Gastrocnemius medialis (tissue), 4 donors: ENCODE data around the gene GNAT3. TPM values are rescaled to one million over a fixed set of nuclear protein-coding genes. Genes with fewer than 3 reads are reported as not detected.
A peak's percentile ranks its signal among the peaks of the same experiment; 100 is the strongest.

ENCODE experiments used
- ATAC-seq, 2 donors: fragments of 150-250 bp; one replicate each; pipeline ENCODE4 v1.9.1; 2016
- DNase-seq, 2 donors: peaks; one replicate each; pipeline ENCODE4 v3.0.0-alpha.2; 2019
- H3K27ac ChIP-seq, 4 donors: fragments of 200-600 bp; sonication (generic); 1 replicate in 1 of 4; 2 replicates in 3 of 4; pipeline ENCODE4 v1.5.1; 2016 to 2018; ENCODE audit warnings: mild to moderate bottlenecking in 2 of 4, moderate library complexity in 1 of 4
- H3K27me3 ChIP-seq, 3 donors: fragments of 200-600 bp; sonication (generic) in 2 of 3; 1 replicate in 1 of 3; 2 replicates in 2 of 3; pipeline versions ENCODE4 v1.5.1 to v1.6.0; 2016 to 2019; ENCODE audit warnings: mild to moderate bottlenecking in 1 of 3, moderate library complexity in 1 of 3
- H3K36me3 ChIP-seq, 2 donors: fragments of 200-600 bp; sonication (generic) in 1 of 2; one replicate each; pipeline ENCODE4 v1.5.1; 2017 to 2018
- H3K4me1 ChIP-seq, 2 donors: fragments of 200-600 bp; sonication (generic) in 1 of 2; one replicate each; pipeline ENCODE4 v1.5.1; 2016 to 2017; ENCODE audit warnings: mild to moderate bottlenecking in 2 of 2
- H3K4me3 ChIP-seq, 4 donors: fragments of 200-600 bp; sonication (generic) in 3 of 4; 1 replicate in 1 of 4; 2 replicates in 3 of 4; pipeline ENCODE4 v1.5.1; 2016 to 2019; ENCODE audit warnings: mild to moderate bottlenecking in 2 of 4
- H3K9me3 ChIP-seq, 3 donors: fragments of 200-600 bp; sonication (generic) in 2 of 3; 1 replicate in 1 of 3; 2 replicates in 2 of 3; pipeline ENCODE4 v1.5.1; 2016 to 2019
- POLR2A ChIP-seq, 2 donors: fragments of 450-650 bp; IDR thresholded peaks; one replicate each; pipeline ENCODE4 v1.6.1; 2017; ENCODE audit warnings: antibody characterized with exemption in 2 of 2, mild to moderate bottlenecking in 2 of 2, moderate library complexity in 2 of 2
- in situ Hi-C, 4 donors: fragments of 200-750 bp; cut with MboI; loops; one replicate each; pipeline versions ENCODE4 v1.15.0 to v1.8.0; 2017; ENCODE audit warnings: low sequenced_read_pairs in 4 of 4
- intact Hi-C: fragments of 100-400 bp; cut with DNase I; formaldehyde crosslinking; loops from one replicate; pipeline ENCODE4 v1.15.1; 2023; ENCODE audit warnings: low total_unique reads
- total RNA-seq, 4 donors: library from RNA; depleted of rRNA; stranded (reverse); fragments of >200 nt; gene quantifications; one replicate each; pipeline versions ENCODE4 v1.1.0 to v1.2.3, GENCODE V29; 2016
- TF ChIP-seq, protein P1 (sequence below), 5 experiments: fragments of 450-650 bp in 3 of 5; fragments of 200-600 bp in 2 of 5; sonication (generic) in 2 of 5; IDR thresholded peaks in 4 of 5; conservative IDR thresholded peaks in 1 of 5; 1 replicate in 4 of 5; 2 replicates in 1 of 5; pipeline ENCODE4 v1.5.1; 2016 to 2019; ENCODE audit warnings: antibody characterized with exemption in 5 of 5, mild to moderate bottlenecking in 3 of 5, moderate library complexity in 3 of 5

Gene GNAT3
- total RNA-seq, 4 donors from 2014 or later: not detected

DNA sequence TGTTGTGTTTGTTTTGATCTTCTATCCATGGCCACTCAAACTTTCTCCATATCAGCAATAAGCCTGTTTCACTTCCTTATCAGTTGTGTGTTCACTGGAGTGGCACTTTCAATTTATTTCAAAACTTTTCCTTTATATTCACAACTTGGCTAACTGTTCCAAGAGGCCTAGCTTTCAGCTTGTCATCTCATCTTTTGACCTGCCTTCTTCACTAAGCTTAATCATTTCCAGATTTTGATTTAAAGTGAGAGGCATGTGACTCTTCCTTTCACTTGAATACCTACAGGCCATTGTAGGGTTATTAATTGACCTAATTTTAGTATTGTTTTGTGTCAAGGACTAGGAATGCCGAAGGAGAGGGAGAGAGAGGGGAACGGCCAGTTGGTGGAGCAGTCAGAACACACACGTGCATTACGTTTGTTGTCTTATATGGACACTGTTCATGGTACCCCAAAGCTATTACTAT lies 5.5 kb upstream of the GNAT3 start:
- ATAC-seq (no peak), DNase-seq (no peak)
- TF ChIP-seq POLR2A (IDR thresholded peaks at IDR 0.05): no peak
- TF ChIP-seq, protein P1, sequence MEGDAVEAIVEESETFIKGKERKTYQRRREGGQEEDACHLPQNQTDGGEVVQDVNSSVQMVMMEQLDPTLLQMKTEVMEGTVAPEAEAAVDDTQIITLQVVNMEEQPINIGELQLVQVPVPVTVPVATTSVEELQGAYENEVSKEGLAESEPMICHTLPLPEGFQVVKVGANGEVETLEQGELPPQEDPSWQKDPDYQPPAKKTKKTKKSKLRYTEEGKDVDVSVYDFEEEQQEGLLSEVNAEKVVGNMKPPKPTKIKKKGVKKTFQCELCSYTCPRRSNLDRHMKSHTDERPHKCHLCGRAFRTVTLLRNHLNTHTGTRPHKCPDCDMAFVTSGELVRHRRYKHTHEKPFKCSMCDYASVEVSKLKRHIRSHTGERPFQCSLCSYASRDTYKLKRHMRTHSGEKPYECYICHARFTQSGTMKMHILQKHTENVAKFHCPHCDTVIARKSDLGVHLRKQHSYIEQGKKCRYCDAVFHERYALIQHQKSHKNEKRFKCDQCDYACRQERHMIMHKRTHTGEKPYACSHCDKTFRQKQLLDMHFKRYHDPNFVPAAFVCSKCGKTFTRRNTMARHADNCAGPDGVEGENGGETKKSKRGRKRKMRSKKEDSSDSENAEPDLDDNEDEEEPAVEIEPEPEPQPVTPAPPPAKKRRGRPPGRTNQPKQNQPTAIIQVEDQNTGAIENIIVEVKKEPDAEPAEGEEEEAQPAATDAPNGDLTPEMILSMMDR (IDR thresholded peaks at IDR 0.05 in 4 of 5, conservative IDR thresholded peaks at IDR 0.05 in 1 of 5): no peak
- intact Hi-C loops: loop anchor here (2.0 kb wide), 1 partner anchor 141 kb away; no protein-coding TSS in a partner anchor
- H3K27me3 ChIP-seq: no peaks in the 10 kb centered on the region
- H3K4me3 ChIP-seq: no peak overlapping the region
- in situ Hi-C loops: loop anchor here in 1 of 4 donors (10.0 kb wide), 1 partner anchor 47 kb away; no protein-coding TSS in a partner anchor
- H3K36me3 ChIP-seq: no peaks in the 10 kb centered on the region
- H3K27ac ChIP-seq: peak overlapping the region in 2 of 4 donors; percentile 25 to 34
- no peaks in the 10 kb centered on the region for H3K9me3 ChIP-seq
- H3K4me1 ChIP-seq: peaks cover 0 to 12% of the 10 kb centered on the region in 2 donors

DNA sequence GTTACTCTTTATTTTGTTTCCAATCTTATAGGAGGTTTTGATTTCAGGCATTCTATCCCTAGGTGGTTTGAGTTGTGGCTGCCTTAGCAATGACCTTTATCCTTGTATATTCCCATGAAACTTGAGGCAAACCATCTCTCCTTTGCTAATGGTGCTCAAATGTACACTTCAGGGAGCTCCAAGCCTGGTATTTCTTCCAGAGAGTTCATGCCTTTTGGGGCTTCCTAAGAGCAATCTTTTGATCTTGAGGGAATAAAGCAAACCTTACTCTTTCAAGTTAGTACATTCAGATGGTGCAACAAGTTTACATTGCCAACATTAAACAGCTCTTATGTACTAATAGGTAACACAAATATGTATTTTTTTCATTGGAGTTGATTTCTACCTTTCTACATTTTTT lies 3.4 kb upstream of the GNAT3 start:
- no peak overlapping the region for H3K27ac ChIP-seq
- ATAC-seq (no peak), DNase-seq (no peak)
- intact Hi-C loops: no loop called here
- no peaks in the 10 kb centered on the region for H3K36me3 ChIP-seq
- in situ Hi-C loops: loop anchor here in 1 of 4 donors (10.0 kb wide), 1 partner anchor 50 kb away; no protein-coding TSS in a partner anchor
- H3K9me3 ChIP-seq: no peaks in the 10 kb centered on the region
- H3K4me1 ChIP-seq: peaks cover 0 to 12% of the 10 kb centered on the region in 2 donors
- TF ChIP-seq, protein P1 (IDR thresholded peaks at IDR 0.05 in 4 of 5, conservative IDR thresholded peaks at IDR 0.05 in 1 of 5): no peak
- TF ChIP-seq POLR2A (IDR thresholded peaks at IDR 0.05): no peak
- no peak overlapping the region for H3K4me3 ChIP-seq
- H3K27me3 ChIP-seq: no peaks in the 10 kb centered on the region

DNA sequence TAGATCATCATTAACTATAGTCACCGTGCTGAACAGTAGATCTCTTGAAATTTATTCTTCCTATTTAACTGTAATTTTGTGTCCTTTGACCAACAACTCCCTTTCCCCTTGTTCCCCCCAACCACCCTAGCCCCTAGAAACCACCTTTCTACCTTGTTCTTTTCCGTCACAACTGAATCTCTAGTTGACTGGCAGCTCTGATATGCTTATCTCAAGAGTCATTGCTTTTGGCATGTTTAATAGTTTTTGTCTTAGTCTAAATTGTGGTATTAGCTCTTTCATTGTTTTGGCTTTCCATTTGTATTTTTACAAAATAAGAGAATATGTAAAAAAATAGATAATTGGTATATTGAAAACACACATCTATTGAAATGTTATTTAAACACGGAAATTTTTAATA lies 1.8 kb downstream of the GNAT3 start:
- TF ChIP-seq, protein P1 (IDR thresholded peaks at IDR 0.05 in 4 of 5, conservative IDR thresholded peaks at IDR 0.05 in 1 of 5): no peak
- no peak for TF ChIP-seq POLR2A (IDR thresholded peaks at IDR 0.05)
- intact Hi-C loops: no loop called here

DNA sequence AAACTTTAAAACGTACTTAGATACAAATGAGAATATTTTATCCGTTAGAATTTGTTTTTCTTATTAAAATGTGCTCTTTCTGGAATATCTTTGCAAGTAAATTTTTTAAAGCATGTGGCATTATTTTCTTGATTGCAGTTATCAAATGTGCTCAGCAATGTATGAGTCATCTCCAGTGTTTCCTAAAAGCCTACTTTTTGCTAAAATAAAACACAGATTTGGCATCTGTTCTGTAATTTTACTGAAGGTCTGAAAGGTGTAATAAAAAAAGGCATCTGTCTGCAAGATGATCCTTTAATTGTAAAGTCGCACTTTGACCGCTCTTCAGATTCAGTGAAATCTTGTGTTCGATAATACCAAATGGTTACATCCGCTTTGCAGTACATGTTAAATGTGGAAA lies 3.4 kb downstream of the GNAT3 start:
- in situ Hi-C loops: no loop called here
- H3K27ac ChIP-seq: no peak overlapping the region
- no peak overlapping the region for H3K4me3 ChIP-seq
- H3K4me1 ChIP-seq: no peaks in the 10 kb centered on the region
- intact Hi-C loops: loop anchor here (10.0 kb wide), 1 partner anchor 406 kb away; the partner anchor contains the start of gene SEMA3C
- no peaks in the 10 kb centered on the region for H3K9me3 ChIP-seq
- TF ChIP-seq, protein P1 (IDR thresholded peaks at IDR 0.05 in 4 of 5, conservative IDR thresholded peaks at IDR 0.05 in 1 of 5): no peak
- no peak for TF ChIP-seq POLR2A (IDR thresholded peaks at IDR 0.05)
- DNase-seq (no peak), ATAC-seq (no peak)
- H3K36me3 ChIP-seq: no peaks in the 10 kb centered on the region
- no peaks in the 10 kb centered on the region for H3K27me3 ChIP-seq

More for the DNA sequence above, 1.8 kb downstream of the GNAT3 start:
- Histone ChIP-seq H3K4me3 (no peak overlapping the region), H3K36me3 (no peaks in the 10 kb centered on the region), H3K27ac (no peak overlapping the region), H3K9me3 (no peaks in the 10 kb centered on the region), H3K4me1 (no peaks in the 10 kb centered on the region), H3K27me3 (no peaks in the 10 kb centered on the region)
- DNase-seq (no peak), ATAC-seq (no peak)
- in situ Hi-C loops: loop anchor here in 1 of 4 donors (10.0 kb wide), 1 partner anchor 55 kb away; no protein-coding TSS in a partner anchor
